Activated CD4-positive, alpha-beta T cell treated with anti-CD3 and anti-CD28 coated beads, Interleukin-2, amount 50 U/mL, for 24 hours (primary cell): ENCODE measurements around the gene RAD51AP1.

ENCODE experiments used
- DNase-seq, 2 donors: peaks; one replicate each; pipeline ENCODE4 v3.0.0-alpha.2; 2020; ENCODE audit warnings: low read depth in 1 of 2, low spot score in 1 of 2

Gene RAD51AP1

DNA sequence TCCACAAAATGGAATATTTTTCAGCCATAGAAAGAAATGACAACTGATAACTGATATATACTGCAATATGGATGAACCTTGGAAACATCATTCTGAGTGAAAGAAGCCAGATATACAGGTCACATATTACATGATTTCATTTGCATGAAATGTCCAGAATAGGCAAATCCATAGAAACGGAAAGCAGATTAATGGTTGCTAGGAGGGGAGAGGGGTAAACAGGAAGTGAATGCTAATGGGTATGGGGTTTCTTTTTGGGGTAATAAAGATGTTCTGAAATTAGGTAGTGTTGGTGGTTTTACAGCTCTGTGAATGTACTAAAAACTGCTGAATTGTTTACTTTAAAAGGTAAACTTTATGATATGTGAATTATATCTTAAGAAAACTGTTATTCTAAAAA lies 6.5 kb downstream of the RAD51AP1 start:
- DNase-seq = no peak

- DNase-seq = no peak
Observed at GRCh38 chr12:4552191-4552590, 13.5 kb downstream of the RAD51AP1 start.

DNA sequence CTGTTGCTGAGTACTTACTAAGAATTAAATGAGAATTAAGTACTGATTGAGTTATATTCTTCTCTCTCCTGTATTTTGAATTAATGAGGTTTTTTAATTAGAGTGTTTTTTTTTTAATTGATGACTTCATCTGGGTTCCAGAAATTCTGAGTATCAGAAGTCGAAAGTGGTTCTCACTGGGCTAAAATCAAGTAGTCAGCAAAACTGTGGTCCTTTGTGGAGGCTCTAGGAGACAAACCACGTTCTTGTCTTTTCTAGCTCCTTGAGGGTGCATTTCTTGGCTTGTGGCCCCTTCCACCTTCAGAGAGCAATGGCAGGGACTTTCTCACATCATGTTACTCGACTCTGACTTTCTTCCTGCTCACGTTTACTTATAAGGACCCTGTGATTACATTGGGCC lies 15.3 kb downstream of the RAD51AP1 start:
- no peak for DNase-seq

GRCh38 chr12:4555804-4556203 lies 17.1 kb downstream of the RAD51AP1 start:
- no peak for DNase-seq

DNA sequence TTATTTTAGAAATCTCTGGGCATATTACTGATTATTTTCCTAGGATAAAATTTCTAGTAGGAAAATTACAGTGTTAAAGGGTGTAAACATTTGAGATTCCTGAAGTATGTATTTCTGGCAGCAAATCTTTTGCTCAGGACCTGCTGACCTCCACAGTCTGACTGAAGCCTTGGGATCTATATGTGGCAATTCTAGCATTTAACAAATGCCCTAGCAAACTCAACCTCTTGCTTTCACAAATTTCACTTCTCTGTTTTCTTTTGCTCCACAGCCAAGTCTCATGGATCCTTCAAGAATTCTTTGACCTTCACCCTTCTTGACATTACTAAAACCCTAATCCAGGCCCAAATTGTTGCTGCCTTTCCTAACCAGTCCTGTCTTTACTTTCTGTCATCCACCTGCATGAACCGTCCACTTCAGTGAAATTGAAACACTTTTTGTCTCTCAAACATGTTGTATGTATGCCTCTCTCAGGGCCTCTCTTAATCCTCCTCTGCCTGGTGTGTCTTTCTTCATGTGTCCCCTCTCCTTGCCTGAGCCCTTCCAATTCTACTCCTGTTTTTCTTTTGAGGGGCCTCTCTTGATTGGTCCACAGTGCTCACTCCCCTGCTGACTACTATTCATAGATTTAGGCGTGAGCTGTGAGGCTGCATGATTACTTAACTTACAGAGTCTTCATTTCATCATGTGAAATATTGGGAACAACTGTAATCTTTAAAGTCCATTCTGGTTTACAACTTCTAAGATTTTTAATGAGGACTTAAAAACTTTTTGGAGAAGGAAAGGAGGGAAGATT lies 18.2 kb downstream of the RAD51AP1 start:
- no peak for DNase-seq

DNA sequence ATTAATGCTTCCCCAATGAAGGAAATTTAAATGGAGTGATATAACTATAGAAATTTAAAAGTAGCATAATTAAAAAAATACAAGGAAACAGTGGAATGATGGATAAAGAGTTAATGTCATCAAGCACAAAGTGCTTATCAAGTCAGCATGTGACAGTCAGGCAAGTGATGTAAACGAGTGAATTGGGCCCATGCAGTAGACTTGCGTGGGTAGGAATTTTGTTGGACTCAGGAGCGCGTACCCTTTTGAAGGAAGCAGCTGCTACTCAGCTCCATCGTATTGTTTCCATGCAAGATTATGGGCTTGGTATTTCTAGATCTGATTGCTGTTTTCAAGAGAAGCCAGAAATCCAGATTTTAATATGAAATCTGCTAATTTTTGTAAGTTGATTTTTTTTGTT lies 18.9 kb downstream of the RAD51AP1 start:
- DNase-seq = no peak

- DNase-seq = no peak
Observed at GRCh38 chr12:4558171-4558570, 19.5 kb downstream of the RAD51AP1 start.

DNA sequence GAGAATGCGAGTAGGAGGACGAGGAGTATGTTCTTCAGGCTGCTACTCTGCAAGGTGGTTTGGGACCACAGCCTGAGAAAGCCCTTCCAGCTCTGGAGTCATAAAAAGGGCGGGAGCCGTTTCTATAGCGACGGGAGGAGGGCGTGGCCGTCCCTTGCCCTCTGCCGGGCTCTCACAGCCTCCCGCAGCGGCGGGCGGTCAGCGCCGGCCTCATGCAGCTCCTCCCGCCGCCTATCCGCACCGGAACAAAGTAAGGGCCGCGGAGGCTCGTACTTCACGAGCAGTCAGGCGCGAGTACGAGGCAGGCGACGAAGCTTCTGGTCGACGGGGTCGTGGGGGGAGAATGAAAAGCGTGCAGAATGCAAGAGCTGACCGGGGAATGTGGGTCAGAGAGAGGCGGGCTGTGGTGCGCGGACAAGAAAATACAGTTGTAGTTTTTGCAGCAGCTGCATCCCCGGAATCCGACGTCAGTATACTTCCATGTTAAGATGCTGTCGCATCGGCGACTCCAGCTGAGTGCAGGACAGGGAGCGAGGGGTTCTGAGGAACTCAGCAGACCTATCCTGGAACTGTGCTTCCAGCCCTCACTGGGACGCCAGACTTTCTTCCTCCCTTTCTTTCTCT lies 23.5 kb downstream of the RAD51AP1 start, which contains the start of gene DYRK4:
DYRK4 (plus strand) TSS at position 175 of the 624 bp plus-strand sequence; CDS start at position 213, 38 bp downstream.
- DNase-seq = no peak

GRCh38 chr12:4563336-4563735 lies 24.6 kb downstream of the RAD51AP1 start:
- DNase-seq = no peak

DNA sequence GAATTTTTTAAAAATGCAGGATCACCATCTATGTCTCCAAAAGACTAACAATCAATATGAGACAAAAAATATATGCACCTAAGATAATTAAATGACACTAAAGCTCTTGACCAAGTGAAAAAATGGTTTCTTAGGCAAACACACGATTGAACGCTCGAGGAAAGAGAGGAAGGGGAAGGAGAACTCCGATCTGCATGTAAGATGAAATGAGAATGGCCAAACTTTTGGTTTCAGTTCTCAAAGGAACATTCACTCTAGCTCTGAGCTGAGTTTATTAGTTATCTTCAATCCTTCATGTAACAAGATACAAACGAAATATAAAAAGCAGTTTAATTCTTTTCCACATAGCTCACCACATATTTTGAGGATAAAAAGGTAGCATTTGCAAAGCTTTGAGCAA lies 26.1 kb downstream of the RAD51AP1 start:
- DNase-seq = no peak

GRCh38 chr12:4566474-4566873 lies 27.8 kb downstream of the RAD51AP1 start:
- no peak for DNase-seq

DNA sequence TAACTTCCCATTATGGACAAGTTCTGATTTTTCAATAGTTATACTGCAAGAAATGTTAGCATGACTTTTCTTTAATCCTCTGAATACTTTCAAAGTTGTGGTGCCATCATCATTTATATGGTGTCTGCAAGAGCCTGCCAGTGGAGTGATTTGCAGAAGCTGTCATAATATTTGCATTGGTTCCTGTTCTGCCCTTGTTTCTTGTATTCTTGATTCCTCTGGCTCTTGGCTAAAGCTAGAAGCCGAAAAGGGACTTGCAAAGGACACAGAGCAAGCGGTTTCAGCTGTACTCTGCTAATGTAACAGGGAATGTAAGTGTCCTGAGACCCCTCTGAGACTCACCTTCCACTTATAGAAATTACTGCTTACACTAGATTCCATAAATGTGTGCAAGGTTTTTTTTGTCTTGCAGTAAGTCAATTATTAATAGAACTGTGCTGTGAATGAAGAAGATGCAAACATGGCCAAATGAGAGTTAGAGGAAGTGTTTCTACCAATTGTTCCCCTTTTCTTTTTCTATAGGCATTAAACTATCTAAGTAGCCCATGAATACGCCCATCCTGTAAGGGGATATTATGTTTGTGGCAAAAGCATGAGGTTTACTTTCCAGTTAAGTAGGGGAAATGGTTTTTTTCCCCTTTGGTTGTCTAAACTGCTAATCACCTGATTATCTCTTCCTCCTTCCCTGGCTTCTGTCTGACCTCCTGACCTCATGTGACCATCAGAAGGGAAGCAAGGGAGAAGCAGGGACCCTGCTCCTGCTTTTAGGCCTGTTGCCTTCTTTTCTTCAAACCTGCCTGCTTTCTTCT lies 28.6 kb downstream of the RAD51AP1 start:
- DNase-seq = no peak

GRCh38 chr12:4569261-4569660 lies 30.6 kb downstream of the RAD51AP1 start:
- no peak for DNase-seq

DNA sequence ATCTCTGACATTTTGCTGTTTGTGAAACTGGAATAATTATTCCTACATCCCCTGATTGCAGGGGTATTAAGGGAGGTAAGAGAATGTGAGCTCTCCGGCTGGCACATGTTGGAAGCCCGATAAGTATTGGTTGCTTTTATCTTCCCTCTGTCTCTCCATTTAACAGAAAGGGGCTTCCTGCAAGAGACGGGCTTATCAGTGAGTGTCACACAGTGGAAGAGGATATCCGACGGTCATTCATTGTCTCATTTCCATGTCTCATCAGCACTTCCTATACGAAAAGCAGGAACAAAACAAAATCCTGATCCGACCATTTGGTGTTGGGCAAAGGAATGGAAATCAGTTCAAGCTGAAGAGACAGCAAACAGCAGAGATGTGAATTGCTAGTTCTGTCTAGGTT lies 34.0 kb downstream of the RAD51AP1 start:
- DNase-seq = no peak

DNA sequence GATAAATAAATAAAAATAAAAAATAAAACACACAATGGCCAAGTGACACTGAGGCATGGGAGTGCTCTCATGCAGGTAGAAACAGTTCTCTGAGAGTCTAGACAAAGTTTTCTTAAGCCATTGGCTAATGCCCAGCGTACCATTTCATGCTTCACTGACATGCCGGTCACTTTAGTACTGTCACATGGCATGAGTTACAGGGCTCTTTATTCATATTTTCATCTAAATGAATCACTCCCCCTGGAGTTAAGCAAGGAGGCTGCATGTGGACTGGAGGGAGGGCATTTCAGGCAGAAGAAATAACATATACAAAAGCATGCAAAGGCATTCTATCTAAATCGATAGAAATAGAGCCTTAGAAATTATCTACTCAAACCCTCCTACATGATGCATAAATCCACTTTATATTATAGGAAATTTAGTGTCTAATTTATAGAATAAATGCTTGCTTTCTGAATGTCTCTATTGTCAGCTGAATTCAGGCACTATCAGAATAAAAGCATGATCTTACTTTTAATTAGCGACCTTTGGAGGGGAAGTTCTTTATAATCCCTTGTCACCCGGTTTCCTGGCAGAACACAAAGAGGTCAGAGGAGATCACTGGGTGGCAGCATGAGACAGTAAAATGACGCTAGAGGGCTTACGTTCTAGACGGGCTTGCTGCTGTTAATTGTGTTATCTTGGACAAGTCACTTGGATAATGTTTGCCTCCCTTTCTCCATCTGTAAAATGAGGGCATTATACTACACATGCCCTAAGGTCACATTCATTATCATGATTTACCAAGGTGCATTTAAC lies 40.8 kb downstream of the RAD51AP1 start:
- DNase-seq = no peak

DNA sequence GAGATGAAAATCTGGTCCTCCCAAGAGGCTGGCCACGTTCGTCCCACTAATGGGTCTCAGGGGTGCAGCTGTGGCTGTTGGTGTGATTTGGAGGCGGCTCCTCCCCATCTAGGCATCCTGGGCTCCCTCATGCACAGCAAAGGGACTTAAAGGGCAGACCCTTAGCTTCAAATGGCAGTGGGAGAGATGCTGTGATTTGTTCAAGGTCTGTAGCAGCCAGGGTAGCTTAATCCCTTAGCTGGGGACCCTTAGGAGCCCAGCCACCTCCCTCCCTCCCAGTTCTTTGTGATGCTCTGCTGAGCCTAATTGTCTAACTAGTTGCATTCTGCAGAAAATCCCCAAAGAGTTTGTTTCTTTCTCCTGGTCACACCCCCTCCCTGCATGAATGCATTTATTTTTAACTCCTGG lies 41.6 kb downstream of the RAD51AP1 start:
- DNase-seq = no peak

DNA sequence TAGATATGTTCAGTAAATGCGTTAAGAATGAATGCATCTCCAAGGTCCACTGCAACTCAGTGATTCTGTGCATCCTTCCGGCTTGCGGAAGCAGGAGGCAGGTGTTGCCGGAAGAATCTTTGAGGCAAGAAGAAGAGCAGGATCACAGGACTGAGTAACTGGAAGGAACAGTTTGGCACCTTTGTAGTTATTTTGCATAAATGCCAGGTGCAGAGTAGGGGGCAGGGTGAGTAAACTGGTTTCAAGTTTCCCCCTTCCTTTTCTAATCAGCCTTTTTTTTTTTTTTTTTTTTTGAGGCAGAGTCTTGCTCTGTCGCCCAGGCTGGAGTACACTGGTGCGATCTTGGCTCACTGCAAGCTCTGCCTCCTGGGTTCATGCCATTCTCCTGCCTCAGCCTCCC lies 45.6 kb downstream of the RAD51AP1 start:
- DNase-seq = no peak

DNA sequence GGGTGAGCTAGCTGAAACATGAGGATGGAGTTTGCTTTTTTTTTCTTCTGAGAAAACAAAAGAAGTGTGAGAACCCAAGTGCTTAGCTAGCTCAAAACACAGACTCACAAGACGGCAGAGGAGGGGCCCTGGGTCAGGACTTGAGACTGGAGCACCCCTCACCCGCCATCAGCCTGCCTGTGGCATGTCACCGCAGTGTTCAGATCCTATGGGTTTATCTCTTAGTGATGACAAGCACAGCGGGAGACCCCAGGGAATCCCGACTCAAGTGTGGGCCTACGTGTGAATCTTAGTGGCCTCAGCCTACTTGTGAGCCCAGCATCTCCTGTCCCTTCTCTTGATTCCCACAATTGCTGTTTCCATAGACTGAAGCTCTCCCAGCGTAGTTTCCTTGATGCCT lies 46.2 kb downstream of the RAD51AP1 start:
- DNase-seq = no peak

GRCh38 chr12:4586500-4586899 lies 47.8 kb downstream of the RAD51AP1 start:
- no peak for DNase-seq

- no peak for DNase-seq
Observed at GRCh38 chr12:4587108-4587507, 48.4 kb downstream of the RAD51AP1 start.

GRCh38 chr12:4588916-4589315 lies 50.2 kb downstream of the RAD51AP1 start:
- DNase-seq = no peak
